ENCODE results near the gene UACA.

The UACA gene

DNA sequence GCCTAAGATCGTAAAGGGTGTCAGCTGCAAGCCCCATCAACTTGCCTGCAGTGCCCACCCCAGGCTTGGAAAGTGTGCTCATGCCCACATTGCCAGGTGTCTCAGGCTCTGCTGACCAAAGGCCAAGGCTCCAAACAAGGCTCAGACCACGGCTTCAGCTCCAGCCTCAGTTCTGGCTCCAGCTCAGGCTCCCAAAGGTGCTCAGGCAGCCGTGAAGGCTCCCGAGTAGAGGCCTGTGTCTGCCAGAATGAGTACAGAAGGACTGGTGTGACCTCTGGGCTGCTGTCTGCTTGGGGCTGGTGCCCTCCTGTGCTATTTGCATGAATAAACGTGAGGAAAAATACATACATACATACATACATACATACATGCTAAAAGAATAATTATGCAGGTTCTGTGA, 27.9 kb upstream of the UACA start:
- ATAC-seq = no peak
- TF ChIP-seq, protein P1, sequence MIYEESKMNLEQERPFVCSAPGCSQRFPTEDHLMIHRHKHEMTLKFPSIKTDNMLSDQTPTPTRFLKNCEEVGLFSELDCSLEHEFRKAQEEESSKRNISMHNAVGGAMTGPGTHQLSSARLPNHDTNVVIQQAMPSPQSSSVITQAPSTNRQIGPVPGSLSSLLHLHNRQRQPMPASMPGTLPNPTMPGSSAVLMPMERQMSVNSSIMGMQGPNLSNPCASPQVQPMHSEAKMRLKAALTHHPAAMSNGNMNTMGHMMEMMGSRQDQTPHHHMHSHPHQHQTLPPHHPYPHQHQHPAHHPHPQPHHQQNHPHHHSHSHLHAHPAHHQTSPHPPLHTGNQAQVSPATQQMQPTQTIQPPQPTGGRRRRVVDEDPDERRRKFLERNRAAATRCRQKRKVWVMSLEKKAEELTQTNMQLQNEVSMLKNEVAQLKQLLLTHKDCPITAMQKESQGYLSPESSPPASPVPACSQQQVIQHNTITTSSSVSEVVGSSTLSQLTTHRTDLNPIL (CRISPR knock-in tag; IDR thresholded peaks at IDR 0.05; ENCODE audit: low read depth) = no peak
- TF ChIP-seq SNAI2 (CRISPR knock-in tag; IDR thresholded peaks at IDR 0.05) = no peak
- TF ChIP-seq CSDC2 (CRISPR knock-in tag; IDR thresholded peaks at IDR 0.05) = no peak
- TF ChIP-seq BACH2 (CRISPR knock-in tag; IDR thresholded peaks at IDR 0.05; ENCODE audit: borderline replicate concordance) = no peak
- TF ChIP-seq ISL1 (CRISPR knock-in tag; IDR thresholded peaks at IDR 0.05) = no peak
- TF ChIP-seq, protein P2, sequence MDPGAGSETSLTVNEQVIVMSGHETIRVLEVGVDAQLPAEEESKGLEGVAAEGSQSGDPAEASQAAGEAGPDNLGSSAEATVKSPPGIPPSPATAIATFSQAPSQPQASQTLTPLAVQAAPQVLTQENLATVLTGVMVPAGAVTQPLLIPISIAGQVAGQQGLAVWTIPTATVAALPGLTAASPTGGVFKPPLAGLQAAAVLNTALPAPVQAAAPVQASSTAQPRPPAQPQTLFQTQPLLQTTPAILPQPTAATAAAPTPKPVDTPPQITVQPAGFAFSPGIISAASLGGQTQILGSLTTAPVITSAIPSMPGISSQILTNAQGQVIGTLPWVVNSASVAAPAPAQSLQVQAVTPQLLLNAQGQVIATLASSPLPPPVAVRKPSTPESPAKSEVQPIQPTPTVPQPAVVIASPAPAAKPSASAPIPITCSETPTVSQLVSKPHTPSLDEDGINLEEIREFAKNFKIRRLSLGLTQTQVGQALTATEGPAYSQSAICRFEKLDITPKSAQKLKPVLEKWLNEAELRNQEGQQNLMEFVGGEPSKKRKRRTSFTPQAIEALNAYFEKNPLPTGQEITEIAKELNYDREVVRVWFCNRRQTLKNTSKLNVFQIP (CRISPR knock-in tag; IDR thresholded peaks at IDR 0.05; ENCODE audit: borderline replicate concordance, low read depth) = no peak
- TF ChIP-seq ESRRG (CRISPR knock-in tag; IDR thresholded peaks at IDR 0.05) = no peak
- TF ChIP-seq ZNF70 (CRISPR knock-in tag; IDR thresholded peaks at IDR 0.05) = no peak
- TF ChIP-seq, protein P3, sequence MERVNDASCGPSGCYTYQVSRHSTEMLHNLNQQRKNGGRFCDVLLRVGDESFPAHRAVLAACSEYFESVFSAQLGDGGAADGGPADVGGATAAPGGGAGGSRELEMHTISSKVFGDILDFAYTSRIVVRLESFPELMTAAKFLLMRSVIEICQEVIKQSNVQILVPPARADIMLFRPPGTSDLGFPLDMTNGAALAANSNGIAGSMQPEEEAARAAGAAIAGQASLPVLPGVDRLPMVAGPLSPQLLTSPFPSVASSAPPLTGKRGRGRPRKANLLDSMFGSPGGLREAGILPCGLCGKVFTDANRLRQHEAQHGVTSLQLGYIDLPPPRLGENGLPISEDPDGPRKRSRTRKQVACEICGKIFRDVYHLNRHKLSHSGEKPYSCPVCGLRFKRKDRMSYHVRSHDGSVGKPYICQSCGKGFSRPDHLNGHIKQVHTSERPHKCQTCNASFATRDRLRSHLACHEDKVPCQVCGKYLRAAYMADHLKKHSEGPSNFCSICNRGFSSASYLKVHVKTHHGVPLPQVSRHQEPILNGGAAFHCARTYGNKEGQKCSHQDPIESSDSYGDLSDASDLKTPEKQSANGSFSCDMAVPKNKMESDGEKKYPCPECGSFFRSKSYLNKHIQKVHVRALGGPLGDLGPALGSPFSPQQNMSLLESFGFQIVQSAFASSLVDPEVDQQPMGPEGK (CRISPR knock-in tag; IDR thresholded peaks at IDR 0.05; ENCODE audit: borderline replicate concordance) = no peak
- no peak for TF ChIP-seq ZNF8 (CRISPR knock-in tag; IDR thresholded peaks at IDR 0.05)
- no peak for TF ChIP-seq ZNF565 (CRISPR knock-in tag; conservative IDR thresholded peaks at IDR 0.05; ENCODE audit: low read depth)
- no peak for TF ChIP-seq TOX (CRISPR knock-in tag; IDR thresholded peaks at IDR 0.05; ENCODE audit: borderline replicate concordance)
- no peak for TF ChIP-seq ZC3H10 (CRISPR knock-in tag; IDR thresholded peaks at IDR 0.05)
- TF ChIP-seq, protein P4, sequence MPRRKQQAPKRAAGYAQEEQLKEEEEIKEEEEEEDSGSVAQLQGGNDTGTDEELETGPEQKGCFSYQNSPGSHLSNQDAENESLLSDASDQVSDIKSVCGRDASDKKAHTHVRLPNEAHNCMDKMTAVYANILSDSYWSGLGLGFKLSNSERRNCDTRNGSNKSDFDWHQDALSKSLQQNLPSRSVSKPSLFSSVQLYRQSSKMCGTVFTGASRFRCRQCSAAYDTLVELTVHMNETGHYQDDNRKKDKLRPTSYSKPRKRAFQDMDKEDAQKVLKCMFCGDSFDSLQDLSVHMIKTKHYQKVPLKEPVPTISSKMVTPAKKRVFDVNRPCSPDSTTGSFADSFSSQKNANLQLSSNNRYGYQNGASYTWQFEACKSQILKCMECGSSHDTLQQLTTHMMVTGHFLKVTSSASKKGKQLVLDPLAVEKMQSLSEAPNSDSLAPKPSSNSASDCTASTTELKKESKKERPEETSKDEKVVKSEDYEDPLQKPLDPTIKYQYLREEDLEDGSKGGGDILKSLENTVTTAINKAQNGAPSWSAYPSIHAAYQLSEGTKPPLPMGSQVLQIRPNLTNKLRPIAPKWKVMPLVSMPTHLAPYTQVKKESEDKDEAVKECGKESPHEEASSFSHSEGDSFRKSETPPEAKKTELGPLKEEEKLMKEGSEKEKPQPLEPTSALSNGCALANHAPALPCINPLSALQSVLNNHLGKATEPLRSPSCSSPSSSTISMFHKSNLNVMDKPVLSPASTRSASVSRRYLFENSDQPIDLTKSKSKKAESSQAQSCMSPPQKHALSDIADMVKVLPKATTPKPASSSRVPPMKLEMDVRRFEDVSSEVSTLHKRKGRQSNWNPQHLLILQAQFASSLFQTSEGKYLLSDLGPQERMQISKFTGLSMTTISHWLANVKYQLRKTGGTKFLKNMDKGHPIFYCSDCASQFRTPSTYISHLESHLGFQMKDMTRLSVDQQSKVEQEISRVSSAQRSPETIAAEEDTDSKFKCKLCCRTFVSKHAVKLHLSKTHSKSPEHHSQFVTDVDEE (CRISPR knock-in tag; IDR thresholded peaks at IDR 0.05) = no peak
- TF ChIP-seq OSR1 (CRISPR knock-in tag; IDR thresholded peaks at IDR 0.05) = no peak

DNA sequence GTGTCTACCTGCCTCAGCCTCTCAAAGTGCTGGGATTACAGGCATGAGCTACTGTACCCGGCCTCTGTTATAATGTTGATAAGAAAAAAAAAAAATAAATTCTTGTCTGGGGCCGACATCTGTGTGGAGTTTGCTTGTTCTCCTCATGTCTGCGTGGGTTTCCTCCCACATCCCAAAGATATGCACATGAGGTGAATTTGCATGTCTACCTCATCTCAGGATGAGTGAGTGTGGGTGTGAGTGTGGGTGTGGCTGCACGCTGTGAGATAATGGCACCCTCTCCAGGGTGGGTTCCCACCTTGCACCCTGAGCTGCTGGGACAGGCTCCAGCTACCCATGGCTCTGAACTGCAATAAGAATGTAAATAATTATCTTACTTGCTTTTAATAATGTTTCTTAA, 25.9 kb upstream of the UACA start:
- ATAC-seq = no peak
- TF ChIP-seq RARB (CRISPR knock-in tag; IDR thresholded peaks at IDR 0.05) (no peak), ZFP3 (CRISPR knock-in tag; IDR thresholded peaks at IDR 0.05) (no peak), ZC3H10 (CRISPR knock-in tag; IDR thresholded peaks at IDR 0.05) (no peak), TCF4 (CRISPR knock-in tag; IDR thresholded peaks at IDR 0.05; ENCODE audit: borderline replicate concordance) (no peak), ZNF565 (CRISPR knock-in tag; conservative IDR thresholded peaks at IDR 0.05; ENCODE audit: low read depth) (no peak), ISL1 (CRISPR knock-in tag; IDR thresholded peaks at IDR 0.05) (no peak), OSR1 (CRISPR knock-in tag; IDR thresholded peaks at IDR 0.05) (no peak), ESRRG (CRISPR knock-in tag; IDR thresholded peaks at IDR 0.05) (no peak), ZNF70 (CRISPR knock-in tag; IDR thresholded peaks at IDR 0.05) (no peak), ZNF8 (CRISPR knock-in tag; IDR thresholded peaks at IDR 0.05) (no peak), CSDC2 (CRISPR knock-in tag; IDR thresholded peaks at IDR 0.05) (no peak), TOX (CRISPR knock-in tag; IDR thresholded peaks at IDR 0.05; ENCODE audit: borderline replicate concordance) (no peak), PPARA (CRISPR knock-in tag; IDR thresholded peaks at IDR 0.05; ENCODE audit: borderline replicate concordance) (no peak)
- TF ChIP-seq, protein P3 (CRISPR knock-in tag; IDR thresholded peaks at IDR 0.05; ENCODE audit: borderline replicate concordance) = no peak
- TF ChIP-seq, protein P5, sequence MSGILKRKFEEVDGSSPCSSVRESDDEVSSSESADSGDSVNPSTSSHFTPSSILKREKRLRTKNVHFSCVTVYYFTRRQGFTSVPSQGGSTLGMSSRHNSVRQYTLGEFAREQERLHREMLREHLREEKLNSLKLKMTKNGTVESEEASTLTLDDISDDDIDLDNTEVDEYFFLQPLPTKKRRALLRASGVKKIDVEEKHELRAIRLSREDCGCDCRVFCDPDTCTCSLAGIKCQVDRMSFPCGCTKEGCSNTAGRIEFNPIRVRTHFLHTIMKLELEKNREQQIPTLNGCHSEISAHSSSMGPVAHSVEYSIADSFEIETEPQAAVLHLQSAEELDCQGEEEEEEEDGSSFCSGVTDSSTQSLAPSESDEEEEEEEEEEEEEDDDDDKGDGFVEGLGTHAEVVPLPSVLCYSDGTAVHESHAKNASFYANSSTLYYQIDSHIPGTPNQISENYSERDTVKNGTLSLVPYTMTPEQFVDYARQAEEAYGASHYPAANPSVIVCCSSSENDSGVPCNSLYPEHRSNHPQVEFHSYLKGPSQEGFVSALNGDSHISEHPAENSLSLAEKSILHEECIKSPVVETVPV (CRISPR knock-in tag; IDR thresholded peaks at IDR 0.05) = no peak
- TF ChIP-seq, protein P4 (CRISPR knock-in tag; IDR thresholded peaks at IDR 0.05) = no peak
- TF ChIP-seq, protein P1 (CRISPR knock-in tag; IDR thresholded peaks at IDR 0.05; ENCODE audit: low read depth) = no peak

Data from SK-N-SH treated with all-trans-retinoic acid at 6 μM for 48 hours (cell line).